H1 (cell line): ENCODE measurements around the gene FAM53B. TPM values are rescaled to one million over a fixed set of nuclear protein-coding genes. Genes with fewer than 3 reads are reported as not detected.

Source experiments
- CTCF ChIA-PET: fragments of 300-600 bp; sonication (Branson Sonifier 250); formaldehyde crosslinking; loops from one replicate; lab custom pipeline; 2021; ENCODE audit not compliant: partially characterized antibody; lab: Charles Lee
- POLR2A ChIA-PET: fragments of 300-600 bp; sonication (Branson Sonifier 250); formaldehyde crosslinking; loops from one replicate; lab custom pipeline; 2021; ENCODE audit warnings: inconsistent platforms; ENCODE audit not compliant: partially characterized antibody; lab: Charles Lee
- DNase-seq, 2 experiments: peaks; one replicate each; pipeline versions ENCODE4 v3.0.0 to v3.0.0-alpha.2; 2010 to 2022; ENCODE audit warnings: low spot score in 2 of 2, low read depth in 1 of 2, mixed read lengths in 1 of 2
- FAIRE-seq: peaks from 2 replicates; lab custom pipeline; 2011; peaks lifted over from hg19 to GRCh38; lab: Jason Lieb, UNC
- H2AFZ ChIP-seq: 2 replicates; pipeline ENCODE4 v1.8.1; 2012; ENCODE audit warnings: low read length, inconsistent platforms
- H2AK5ac ChIP-seq: 2 replicates; pipeline ENCODE4 v1.6.1; 2013; ENCODE audit warnings: low read depth, low read length
- H2BK120ac ChIP-seq: replicated peaks from 2 replicates; pipeline ENCODE3; 2013; ENCODE audit warnings: low read depth, low read length, inconsistent platforms
- H2BK12ac ChIP-seq: 2 replicates; pipeline ENCODE4 v1.6.1; 2013; ENCODE audit warnings: low read depth, low read length
- H2BK15ac ChIP-seq: 2 replicates; pipeline ENCODE4 v1.6.1; 2013; ENCODE audit warnings: low read length
- H2BK20ac ChIP-seq: 2 replicates; pipeline ENCODE4 v1.6.1; 2013; ENCODE audit warnings: low read length
- H2BK5ac ChIP-seq: 2 replicates; pipeline ENCODE4 v1.6.1; 2013; ENCODE audit warnings: low read depth, low read length
- H3K14ac ChIP-seq: 2 replicates; pipeline ENCODE4 v1.6.1; 2013; ENCODE audit warnings: inconsistent platforms; ENCODE audit not compliant: insufficient read length
- H3K18ac ChIP-seq: 2 replicates; pipeline ENCODE4 v1.6.1; 2013; ENCODE audit warnings: low read length; ENCODE audit errors: extremely low read depth
- H3K23ac ChIP-seq: 2 replicates; pipeline ENCODE4 v1.6.1; 2013; ENCODE audit warnings: inconsistent platforms; ENCODE audit not compliant: insufficient read length
- H3K23me2 ChIP-seq: 2 replicates; pipeline ENCODE4 v1.6.1; 2013; ENCODE audit warnings: low read depth, low read length
- H3K27ac ChIP-seq: 2 replicates; pipeline ENCODE4 v1.6.1; 2011; ENCODE audit warnings: low read depth, low read length, inconsistent platforms
- H3K27me3 ChIP-seq, 4 experiments: replicated peaks in 1 of 4; 1 replicate in 1 of 4; 2 replicates in 3 of 4; pipeline versions ENCODE4 v1.6.1 to v1.8.1; 2011 to 2013; ENCODE audit warnings: low read length in 3 of 4, mild to moderate bottlenecking in 3 of 4, inconsistent platforms in 2 of 4, mixed read lengths in 2 of 4, moderate library complexity in 1 of 4; ENCODE audit not compliant: control insufficient read depth in 3 of 4, insufficient read depth in 3 of 4; ENCODE audit errors: extremely low read depth in 1 of 4
- H3K36me3 ChIP-seq, 4 experiments: 2 replicates each; pipeline versions ENCODE4 v1.6.1 to v1.8.1; 2011 to 2013; ENCODE audit warnings: mild to moderate bottlenecking in 4 of 4, low read length in 3 of 4, moderate library complexity in 2 of 4, control low read depth in 1 of 4, inconsistent platforms in 1 of 4; ENCODE audit not compliant: insufficient read depth in 4 of 4, control insufficient read depth in 2 of 4
- H3K4ac ChIP-seq: replicated peaks from 2 replicates; pipeline ENCODE3; 2013; ENCODE audit warnings: low read length, low read depth, mixed read lengths, inconsistent platforms; ENCODE audit not compliant: insufficient read length
- H3K4me1 ChIP-seq, 4 experiments: replicated peaks in 1 of 4; 1 replicate in 1 of 4; 2 replicates in 3 of 4; pipeline versions ENCODE4 v1.6.1 to v1.8.1; 2011 to 2013; ENCODE audit warnings: low read length in 3 of 4, inconsistent platforms in 2 of 4, mixed read lengths in 1 of 4; ENCODE audit not compliant: insufficient read depth in 4 of 4, control insufficient read depth in 3 of 4
- H3K4me2 ChIP-seq, 2 experiments: 2 replicates each; pipeline versions ENCODE4 v1.6.1 to v1.8.1; 2011 to 2013; ENCODE audit warnings: low read depth in 2 of 2, low read length in 2 of 2, control low read depth in 1 of 2, inconsistent platforms in 1 of 2, mild to moderate bottlenecking in 1 of 2; ENCODE audit not compliant: insufficient read depth in 1 of 2
- H3K4me3 ChIP-seq, 4 experiments: fragments of 200-600, 300-600 bp in 1 of 4; sonication (generic), shearing (Covaris generic), sonication (Bioruptor Twin) in 1 of 4; 2 replicates each; pipeline versions ENCODE4 v1.5.1 to v1.8.1; 2011 to 2016; ENCODE audit warnings: low read length in 4 of 4, low read depth in 3 of 4, control low read depth in 2 of 4, inconsistent platforms in 2 of 4, mild to moderate bottlenecking in 2 of 4, mixed read lengths in 1 of 4, moderate library complexity in 1 of 4; ENCODE audit not compliant: insufficient read depth in 2 of 4; ENCODE audit errors: extremely low read depth in 1 of 4
- H3K56ac ChIP-seq: replicated peaks from 2 replicates; pipeline ENCODE3; 2013; ENCODE audit warnings: low read depth, mild to moderate bottlenecking, mixed read lengths, low read length, inconsistent platforms; ENCODE audit not compliant: insufficient read length
- H3K79me1 ChIP-seq: 2 replicates; pipeline ENCODE4 v1.6.1; 2013; ENCODE audit warnings: low read depth, low read length, control low read depth
- H3K79me2 ChIP-seq, 2 experiments: 2 replicates each; pipeline versions ENCODE4 v1.6.1 to v1.8.1; 2012 to 2013; ENCODE audit warnings: low read length in 2 of 2, mild to moderate bottlenecking in 2 of 2, inconsistent platforms in 1 of 2; ENCODE audit not compliant: insufficient read depth in 2 of 2, control insufficient read depth in 1 of 2
- H3K9ac ChIP-seq, 4 experiments: replicated peaks in 1 of 4; 1 replicate in 1 of 4; 2 replicates in 3 of 4; pipeline versions ENCODE4 v1.6.1 to v1.8.1; 2011 to 2013; ENCODE audit warnings: low read depth in 3 of 4, low read length in 3 of 4, control low read depth in 2 of 4, mild to moderate bottlenecking in 2 of 4, moderate library complexity in 2 of 4, inconsistent platforms in 1 of 4; ENCODE audit errors: extremely low read depth in 1 of 4
- H3K9me3 ChIP-seq, 2 experiments: 2 replicates each; pipeline versions ENCODE4 v1.6.1 to v1.8.1; 2012 to 2013; ENCODE audit warnings: mild to moderate bottlenecking in 2 of 2, moderate library complexity in 2 of 2, control low read depth in 1 of 2, inconsistent platforms in 1 of 2, low read depth in 1 of 2, low read length in 1 of 2, mixed read lengths in 1 of 2; ENCODE audit not compliant: insufficient read depth in 2 of 2
- H4K20me1 ChIP-seq, 2 experiments: replicated peaks in 1 of 2; 2 replicates each; pipeline versions ENCODE3 to v1.8.1; 2011 to 2013; ENCODE audit warnings: inconsistent platforms in 2 of 2, low read length in 2 of 2, mild to moderate bottlenecking in 1 of 2; ENCODE audit not compliant: insufficient read depth in 2 of 2, control insufficient read depth in 1 of 2
- H4K5ac ChIP-seq: 2 replicates; pipeline ENCODE4 v1.6.1; 2013; ENCODE audit warnings: low read length, low read depth, mixed read lengths, inconsistent platforms; ENCODE audit not compliant: insufficient read length
- H4K8ac ChIP-seq: 2 replicates; pipeline ENCODE4 v1.8.0; 2013; ENCODE audit warnings: mild to moderate bottlenecking, moderate library complexity, low read length, inconsistent platforms; ENCODE audit not compliant: insufficient read depth; ENCODE audit errors: extremely low read depth
- H4K91ac ChIP-seq: replicated peaks from 2 replicates; pipeline ENCODE3; 2013; ENCODE audit warnings: low read length, mixed read lengths, inconsistent platforms; ENCODE audit not compliant: insufficient read length
- BCL11A ChIP-seq, 2 experiments: IDR thresholded peaks; one replicate each; pipeline ENCODE4 v1.6.1; 2011; ENCODE audit warnings: low read depth in 2 of 2, low read length in 2 of 2, mild to moderate bottlenecking in 2 of 2
- EGR1 ChIP-seq: IDR thresholded peaks from 2 replicates; pipeline ENCODE4 v1.6.1; 2011; ENCODE audit warnings: low read depth, low read length, borderline replicate concordance
- EZH2 ChIP-seq: fragments of 200-600 bp; sonication (generic); IDR thresholded peaks from 2 replicates; pipeline ENCODE4 v1.7.1; 2012; ENCODE audit warnings: low read depth, mild to moderate bottlenecking, moderate library complexity, low read length, inconsistent platforms; ENCODE audit not compliant: severe bottlenecking
- MAFK ChIP-seq: IDR thresholded peaks from 2 replicates; pipeline ENCODE4 v1.6.1; 2012; ENCODE audit warnings: low read depth, mild to moderate bottlenecking, improper control_type of control experiment, low read length
- SIX5 ChIP-seq: IDR thresholded peaks from 2 replicates; pipeline ENCODE4 v1.6.1; 2011; ENCODE audit warnings: mild to moderate bottlenecking, low read depth, low read length
- SRF ChIP-seq: IDR thresholded peaks from 2 replicates; pipeline ENCODE4 v1.6.1; 2011; ENCODE audit warnings: mild to moderate bottlenecking, low read depth, low read length, moderate library complexity
- WGBS, 2 experiments: shearing (Covaris generic) in 1 of 2; methylation state at CpG; one replicate each; pipeline versions ENCODE4 v1.1.6 to v1.1.7; 2013 to 2015; ENCODE audit warnings: low lambda C conversion rate in 2 of 2, mixed read lengths in 2 of 2, inconsistent platforms in 1 of 2, low coverage in 1 of 2, missing lambda C conversion rate in 1 of 2; ENCODE audit not compliant: insufficient replicate concordance in 2 of 2, insufficient coverage in 1 of 2, insufficient read length in 1 of 2; ENCODE audit errors: extremely low coverage in 1 of 2, missing lambda C conversion rate in 1 of 2; 5-methylcytosine and 5-hydroxymethylcytosine counted together
- polyA plus RNA-seq, 7 experiments: library from polyadenylated mRNA; depleted of rRNA in 3 of 7; stranded (reverse) in 5 of 7; unstranded in 2 of 7; fragments of >200 nt in 5 of 7; fragments of 200-250 nt in 2 of 7; gene quantifications; 1 replicate in 5 of 7; 2 replicates in 1 of 7; 4 replicates in 1 of 7; pipeline versions ENCODE4 v1.2.1 to v1.2.3, GENCODE V29; 2011 to 2013; ENCODE audit warnings: missing spikeins in 2 of 7, mixed read lengths in 2 of 7
- total RNA-seq: library from RNA; stranded (reverse); fragmentation: NEBNext Ultra II Directional; extraction: Animal tissue kit (Norgen Biotek cat#: 25700); gene quantifications from 2 replicates; pipeline ENCODE4 v1.2.1, GENCODE V29; 2021

Gene FAM53B
- total and polyA plus RNA-seq, 2 of the 8 experiments (the other 6 are each of a cell fraction or from before 2014, with no cell fraction given), result 5.3 to 14.4 TPM

GRCh38 chr10:124746992-124747391 lies 2.8 kb upstream of the FAM53B start:
- no peak overlapping the region for H2BK20ac ChIP-seq
- peaks cover 2% of the 10 kb centered on the region; the same call in 1 of the 2 replicates for H3K79me1 ChIP-seq
- no peak overlapping the region for H3K14ac ChIP-seq
- peaks cover under 1 to 8% of the 10 kb centered on the region in 2 experiments for H4K20me1 ChIP-seq
- H2BK120ac ChIP-seq, result no peak overlapping the region
- no peak overlapping the region for H2BK12ac ChIP-seq
- peaks cover 0 to 10% (median 9%) of the 10 kb centered on the region in 4 experiments; a peak in 5 of 7 replicates for H3K4me1 ChIP-seq
- H3K36me3 ChIP-seq, result no peaks in the 10 kb centered on the region; a peak in 1 of 8 replicates
- no peak overlapping the region for H3K56ac ChIP-seq
- H3K18ac ChIP-seq, result no peak overlapping the region
- H3K4ac ChIP-seq, result no peak overlapping the region
- DNase-seq (no peak), FAIRE-seq (no peak)
- no peak overlapping the region for H4K91ac ChIP-seq
- no peak overlapping the region for H3K4me3 ChIP-seq
- no peaks in the 10 kb centered on the region for H3K9me3 ChIP-seq
- H3K9ac ChIP-seq, result no peak overlapping the region
- H4K8ac ChIP-seq, result no peak overlapping the region
- H2BK5ac ChIP-seq, result no peak overlapping the region
- no peak overlapping the region for H4K5ac ChIP-seq
- POLR2A ChIA-PET, result interaction anchor here (1.2 to 2.4 kb wide), 2 partner anchors 9 to 55 kb away, joined by 3 to 13 read pairs; partner anchors contain the start of gene ABRAXAS2
- no peak overlapping the region for H3K23ac ChIP-seq
- CTCF ChIA-PET, result interaction anchor here (0.7 to 4.1 kb wide), 15 partner anchors 8 to 214 kb away, joined by 3 to 21 read pairs (median 4); no protein-coding TSS in a partner anchor
- peaks cover 14% of the 10 kb centered on the region for H3K23me2 ChIP-seq
- no peaks in the 10 kb centered on the region for H3K79me2 ChIP-seq
- H3K4me2 ChIP-seq, result no peak overlapping the region
- H3K27me3 ChIP-seq, result peaks cover 1 to 15% (median 11%) of the 10 kb centered on the region in 4 experiments; a peak in 6 of 7 replicates
- 85% methylated on average over 2 of the region's 2 CpGs; no CpG with 5 or more reads in 1 of the 2 experiments for WGBS, 2 experiments
- H3K27ac ChIP-seq, result no peak overlapping the region
- H2AFZ ChIP-seq, result no peak overlapping the region
- no peak overlapping the region for H2BK15ac ChIP-seq
- H2AK5ac ChIP-seq, result no peak overlapping the region
- TF ChIP-seq BCL11A (IDR thresholded peaks at IDR 0.05; ENCODE audit: low read depth in 2 of 2, low read length in 2 of 2) (no peak), SIX5 (no peak), MAFK (no peak), SRF (no peak), EGR1 (no peak), EZH2 (no peak)
